Panc1 (cell line): ENCODE results near the gene DLGAP1. TPM values are rescaled to one million over a fixed set of nuclear protein-coding genes. Genes with fewer than 3 reads are reported as not detected.

ENCODE experiments used
- ATAC-seq: fragments of 200-7000 bp; cut with Tn5 transposase; 2 replicates; pipeline ENCODE4 v1.9.1; 2020; ENCODE audit warnings: mild to moderate bottlenecking, moderate library complexity
- BruUV-seq: library from RNA; stranded (reverse); fragments of 400-500 nt; replicated peaks from 2 replicates; lab custom pipeline; 2021; lab: Mats Ljungman, UMichigan
- CTCF ChIA-PET: fragments of 300-600 bp; sonication (Branson Sonifier 250); formaldehyde crosslinking; loops from one replicate; lab custom pipeline; 2022; ENCODE audit warnings: antibody characterized with exemption; lab: Charles Lee
- POLR2A ChIA-PET: fragments of 300-600 bp; sonication (Branson Sonifier 250); formaldehyde crosslinking; loops from one replicate; lab custom pipeline; 2022; ENCODE audit warnings: antibody characterized with exemption; lab: Charles Lee
- DNase-seq: peaks from one replicate; pipeline ENCODE4 v3.0.0-alpha.2; 2010; ENCODE audit warnings: low read depth, low spot score
- H3K27ac ChIP-seq: 2 replicates; pipeline ENCODE4 v1.5.1; 2011; ENCODE audit warnings: mild to moderate bottlenecking, low read length, inconsistent platforms
- H3K27me3 ChIP-seq: fragments of 200-500 bp; sonication (Bioruptor generic); 2 replicates; pipeline ENCODE4 v1.6.0; 2014; ENCODE audit warnings: low read length, inconsistent platforms; ENCODE audit not compliant: control insufficient read depth, insufficient read depth
- H3K36me3 ChIP-seq: fragments of 200-500 bp; sonication (Bioruptor generic); 2 replicates; pipeline ENCODE4 v1.5.1; 2014; ENCODE audit warnings: inconsistent platforms, mild to moderate bottlenecking, low read length, moderate library complexity; ENCODE audit not compliant: control insufficient read depth, insufficient read depth
- H3K4me1 ChIP-seq: 2 replicates; pipeline ENCODE4 v1.5.1; 2011; ENCODE audit warnings: inconsistent platforms, mild to moderate bottlenecking, low read length, moderate library complexity; ENCODE audit not compliant: control insufficient read depth, insufficient read depth
- H3K4me3 ChIP-seq, 2 experiments: 2 replicates each; pipeline ENCODE4 v1.5.1; 2011 to 2012; ENCODE audit warnings: low read depth in 2 of 2, low read length in 2 of 2, mild to moderate bottlenecking in 2 of 2, inconsistent platforms in 1 of 2, moderate library complexity in 1 of 2
- H3K9me3 ChIP-seq: fragments of 200-500 bp; sonication (Bioruptor generic); 2 replicates; pipeline ENCODE4 v1.5.1; 2014; ENCODE audit warnings: low read depth, mild to moderate bottlenecking, inconsistent platforms, low read length, moderate library complexity; ENCODE audit not compliant: control insufficient read depth, insufficient read depth
- CTCF ChIP-seq: fragments of 450-650 bp; IDR thresholded peaks from 2 replicates; pipeline ENCODE4 v1.5.1; 2017; ENCODE audit warnings: mild to moderate bottlenecking
- POLR2AphosphoS5 ChIP-seq: IDR thresholded peaks from 2 replicates; pipeline ENCODE4 v1.6.1; 2012; ENCODE audit warnings: mild to moderate bottlenecking, low read depth, low read length, moderate library complexity
- REST ChIP-seq, 2 experiments: IDR thresholded peaks; 2 replicates each; pipeline ENCODE4 v1.6.1; 2011 to 2012; ENCODE audit warnings: low read depth in 2 of 2, control low read depth in 1 of 2, low read length in 1 of 2, mild to moderate bottlenecking in 1 of 2, moderate library complexity in 1 of 2; ENCODE audit not compliant: insufficient read depth in 1 of 2
- SIN3A ChIP-seq: IDR thresholded peaks from 2 replicates; pipeline ENCODE4 v1.6.1; 2012; ENCODE audit warnings: low read depth, mild to moderate bottlenecking, low read length, moderate library complexity, borderline replicate concordance; ENCODE audit not compliant: insufficient read depth
- TCF7L2 ChIP-seq: IDR thresholded peaks from 2 replicates; pipeline ENCODE4 v1.6.1; 2011; ENCODE audit warnings: mild to moderate bottlenecking, low read depth, low read length, inconsistent platforms
- in situ Hi-C: cut with HindIII; loops from 2 replicates; pipeline ENCODE4 v1.10.0; 2016; ENCODE audit warnings: low sequenced_read_pairs, low pct_unique_long_range_greater_than_20kb
- intact Hi-C: fragments of 100-400 bp; cut with micrococcal nuclease; formaldehyde crosslinking; loops from one replicate; pipeline ENCODE4 v1.10.0; 2022; ENCODE audit not compliant: unreplicated experiment
- total RNA-seq: library from RNA; stranded (reverse); gene quantifications from one replicate; pipeline ENCODE4 v1.2.1, GENCODE V29; 2021; ENCODE audit not compliant: unreplicated experiment

Gene DLGAP1
- total RNA-seq, 1 experiment from 2014 or later = 1.8 TPM

GRCh38 chr18:3482258-3482657 is 972.8 kb downstream of the DLGAP1 start:
- H3K36me3 ChIP-seq = no peaks in the 10 kb centered on the region
- no peak for TF ChIP-seq REST (IDR thresholded peaks at IDR 0.05; ENCODE audit: insufficient read depth in 1 of 2, low read depth in 2 of 2, low read length in 1 of 2)
- TF ChIP-seq POLR2AphosphoS5 = no peak
- TF ChIP-seq CTCF = no peak
- no peak for TF ChIP-seq SIN3A
- TF ChIP-seq TCF7L2 = no peak
- ATAC-seq (no peak), DNase-seq (no peak)
- intact Hi-C loops (no loop called here), in situ Hi-C loops (no loop called here)
- peaks cover 18% of the 10 kb centered on the region for H3K4me1 ChIP-seq
- BruUV-seq = no TSS peak
- ChIA-PET POLR2A (interaction anchor here (0.6 kb wide), 1 partner anchor 20 kb away, joined by 3 read pairs; no protein-coding TSS in a partner anchor), CTCF (interaction anchor here (0.6 kb wide), 1 partner anchor 16 kb away, joined by 5 read pairs; no protein-coding TSS in a partner anchor)
- H3K4me3 ChIP-seq = no peak overlapping the region
- peak overlapping the region; percentile 75 for H3K27ac ChIP-seq
- no peaks in the 10 kb centered on the region for H3K27me3 ChIP-seq
- H3K9me3 ChIP-seq = no peaks in the 10 kb centered on the region

GRCh38 chr18:3481696-3482210 is 973.4 kb downstream of the DLGAP1 start:
- ATAC-seq (peak; percentile 87), DNase-seq (no peak)
- ChIA-PET CTCF (interaction anchor here (0.6 kb wide), 1 partner anchor 17 kb away, joined by 5 read pairs; no protein-coding TSS in a partner anchor), POLR2A (interaction anchor here (0.6 kb wide), 1 partner anchor 20 kb away, joined by 3 read pairs; no protein-coding TSS in a partner anchor)
- H3K4me3 ChIP-seq = no peak overlapping the region
- intact Hi-C loops (no loop called here), in situ Hi-C loops (no loop called here)
- no peaks in the 10 kb centered on the region for H3K27me3 ChIP-seq
- H3K4me1 ChIP-seq = peaks cover 15% of the 10 kb centered on the region
- peak overlapping the region; percentile 75 for H3K27ac ChIP-seq
- no peaks in the 10 kb centered on the region for H3K36me3 ChIP-seq
- no peaks in the 10 kb centered on the region for H3K9me3 ChIP-seq
- BruUV-seq = no TSS peak
- TF ChIP-seq CTCF (peak; percentile 78), POLR2AphosphoS5 (no peak)
